Activated T-cell treated with anti-CD3 and anti-CD28 coated beads, Interleukin-2, amount 50 U/mL, for 24 hours (primary cell): ENCODE results near the gene C3.
"Not testable (repeated sequence)": the region's sequence is repeated elsewhere in the genome, so short reads cannot be mapped to it uniquely, and the experiment has no call there.

Experiments
- DNase-seq: peaks from one replicate; pipeline ENCODE4 v3.0.0-alpha.2; 2020
- H3K27ac Mint-ChIP-seq: 2 replicates; pipeline ENCODE4 v1.8.0; 2020; ENCODE audit warnings: mild to moderate bottlenecking, mixed read lengths
- H3K27me3 Mint-ChIP-seq: 2 replicates; pipeline ENCODE4 v1.8.0; 2020; ENCODE audit warnings: mixed read lengths
- H3K36me3 Mint-ChIP-seq: 2 replicates; pipeline ENCODE4 v1.8.0; 2020; ENCODE audit warnings: low read depth, mixed read lengths
- H3K4me1 Mint-ChIP-seq: 2 replicates; pipeline ENCODE4 v1.8.0; 2020; ENCODE audit warnings: low read depth, mixed read lengths
- H3K4me3 Mint-ChIP-seq: 2 replicates; pipeline ENCODE4 v1.8.0; 2020; ENCODE audit warnings: mild to moderate bottlenecking, moderate library complexity, mixed read lengths
- H3K9me3 Mint-ChIP-seq: 2 replicates; pipeline ENCODE4 v1.8.0; 2020; ENCODE audit warnings: mixed read lengths

Gene C3

DNA sequence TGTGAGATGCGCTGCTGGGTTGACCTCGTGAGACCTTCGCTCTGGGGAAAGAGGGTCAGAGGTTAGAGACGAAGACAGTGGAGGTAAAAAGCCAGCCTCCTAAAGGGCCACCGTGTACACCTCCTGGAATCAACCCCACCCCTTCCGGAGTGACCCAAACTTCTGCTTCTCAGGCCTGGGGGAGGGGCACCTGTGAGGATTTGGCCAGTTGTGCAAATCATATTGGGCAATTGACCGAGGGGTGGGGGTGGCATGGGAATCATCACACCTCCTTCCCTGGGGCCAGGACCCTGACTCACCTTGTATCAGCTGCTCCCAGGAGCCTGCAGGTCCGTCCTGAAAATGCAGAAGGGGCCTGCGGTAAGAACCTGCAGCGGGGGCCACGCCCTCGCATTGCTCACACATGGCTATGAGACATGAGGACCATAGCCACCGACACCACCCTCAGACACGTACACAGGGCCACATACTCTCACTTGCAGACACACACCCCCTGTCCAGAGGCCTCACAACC lies 53.3 kb downstream of the C3 start:
- DNase-seq: peak; percentile 60
- H3K36me3 Mint-ChIP-seq: peaks cover 30% of the 10 kb centered on the region
- H3K4me3 Mint-ChIP-seq: peak overlapping the region; percentile 99

DNA sequence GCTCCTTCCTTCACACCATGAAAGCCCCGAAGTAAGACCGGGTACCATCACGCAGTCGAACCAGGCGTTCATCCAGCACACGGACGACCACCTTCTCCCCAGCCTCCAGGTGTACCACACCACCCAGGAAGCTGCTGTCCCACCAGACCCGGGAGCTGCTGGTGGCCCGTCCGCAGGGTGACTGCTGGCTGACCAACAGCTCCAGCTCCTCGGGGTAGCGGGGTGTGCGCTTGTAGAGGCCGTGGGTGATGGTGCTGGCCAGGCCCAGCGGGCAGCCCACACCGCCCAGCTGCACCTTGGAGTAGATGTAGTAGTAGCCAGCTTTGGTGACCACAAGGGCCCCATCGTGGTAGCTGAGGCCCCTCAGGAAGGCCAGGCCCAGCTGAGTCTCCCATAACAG lies 55.5 kb downstream of the C3 start:
- Mint-ChIP-seq H3K36me3 (peaks cover 28% of the 10 kb centered on the region), H3K9me3 (no peaks in the 10 kb centered on the region), H3K4me1 (peaks cover 15% of the 10 kb centered on the region), H3K4me3 (no peak overlapping the region), H3K27me3 (no peaks in the 10 kb centered on the region), H3K27ac (no peak overlapping the region)
- DNase-seq: no peak

More for the DNA sequence above, 53.3 kb downstream of the C3 start:
- H3K4me1 Mint-ChIP-seq: peaks cover 31% of the 10 kb centered on the region
- H3K9me3 Mint-ChIP-seq: no peaks in the 10 kb centered on the region
- no peaks in the 10 kb centered on the region for H3K27me3 Mint-ChIP-seq
- H3K27ac Mint-ChIP-seq: peak overlapping the region; percentile 87

DNA sequence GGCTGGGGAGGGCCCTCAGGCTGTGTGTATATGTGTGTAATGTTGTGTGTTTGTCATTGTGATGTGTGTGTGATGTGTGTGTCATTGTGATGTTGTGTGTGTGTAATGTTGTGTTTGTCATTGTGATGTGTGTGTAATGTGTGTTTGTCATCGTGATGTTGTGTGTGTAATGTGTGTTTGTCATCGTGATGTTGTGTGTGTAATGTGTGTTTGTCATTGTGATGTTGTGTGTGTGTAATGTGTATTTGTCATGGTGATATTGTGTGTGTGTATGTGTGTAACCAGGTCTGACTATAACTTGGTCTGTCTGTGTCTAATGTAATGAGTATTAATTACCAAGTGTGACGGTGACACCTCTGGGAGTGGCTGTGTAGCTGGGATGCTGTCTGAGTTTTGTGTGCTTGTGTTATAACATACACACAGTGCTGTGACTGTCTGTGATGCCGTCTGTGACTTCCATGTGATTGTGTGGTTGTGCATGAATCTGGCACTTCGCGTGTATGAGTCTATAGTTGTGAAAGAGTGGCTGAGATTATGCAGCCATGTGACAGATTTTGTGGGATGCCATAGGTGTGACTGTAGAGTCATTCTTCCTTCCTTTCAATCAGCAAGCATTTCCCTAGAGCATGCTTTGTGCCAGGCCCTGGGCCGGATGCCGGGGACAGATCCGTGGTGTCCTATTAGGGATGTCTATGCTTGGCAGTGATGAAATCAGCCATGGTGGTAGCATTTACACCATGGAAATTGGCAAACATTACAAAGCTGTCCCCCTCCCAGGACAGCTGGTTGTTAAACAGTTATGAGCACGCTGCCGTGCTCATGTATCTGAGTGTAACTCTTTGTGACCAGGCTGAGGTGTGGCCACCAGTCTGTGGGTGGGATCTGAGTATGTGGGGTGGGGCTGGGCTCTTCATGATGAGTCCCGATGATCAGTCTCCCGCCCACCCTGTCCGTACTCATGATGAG lies 56.9 kb downstream of the C3 start:
- Mint-ChIP-seq H3K27me3 (no peaks in the 10 kb centered on the region), H3K36me3 (peaks cover 25% of the 10 kb centered on the region), H3K4me3 (peak overlapping the region; percentile 18), H3K27ac (no peak overlapping the region), H3K9me3 (no peaks in the 10 kb centered on the region), H3K4me1 (peaks cover 20% of the 10 kb centered on the region)
- DNase-seq: peak; percentile 66

DNA sequence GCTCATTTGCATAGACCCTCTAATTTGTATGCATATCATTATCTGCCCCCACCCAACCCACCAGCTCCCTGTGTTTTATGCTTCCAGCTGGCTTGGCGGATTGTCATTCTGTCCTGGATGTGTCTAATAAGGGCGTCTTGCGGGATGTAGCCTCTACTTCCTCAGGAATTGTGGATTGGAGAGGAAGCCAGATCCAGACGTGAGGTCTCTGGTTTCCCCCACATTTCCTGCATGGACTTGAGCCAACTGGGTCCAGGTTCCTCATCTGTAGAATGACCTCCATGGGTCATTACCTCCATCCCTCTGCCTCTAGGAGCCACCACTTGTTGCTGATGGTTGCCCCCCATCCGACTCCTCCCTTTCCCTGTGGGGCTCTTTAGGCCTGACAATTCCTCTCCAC lies 57.7 kb downstream of the C3 start:
- Mint-ChIP-seq H3K4me3 (no peak overlapping the region), H3K36me3 (peaks cover 26% of the 10 kb centered on the region), H3K9me3 (no peaks in the 10 kb centered on the region), H3K27me3 (no peaks in the 10 kb centered on the region), H3K4me1 (peaks cover 25% of the 10 kb centered on the region), H3K27ac (no peak overlapping the region)
- no peak for DNase-seq

DNA sequence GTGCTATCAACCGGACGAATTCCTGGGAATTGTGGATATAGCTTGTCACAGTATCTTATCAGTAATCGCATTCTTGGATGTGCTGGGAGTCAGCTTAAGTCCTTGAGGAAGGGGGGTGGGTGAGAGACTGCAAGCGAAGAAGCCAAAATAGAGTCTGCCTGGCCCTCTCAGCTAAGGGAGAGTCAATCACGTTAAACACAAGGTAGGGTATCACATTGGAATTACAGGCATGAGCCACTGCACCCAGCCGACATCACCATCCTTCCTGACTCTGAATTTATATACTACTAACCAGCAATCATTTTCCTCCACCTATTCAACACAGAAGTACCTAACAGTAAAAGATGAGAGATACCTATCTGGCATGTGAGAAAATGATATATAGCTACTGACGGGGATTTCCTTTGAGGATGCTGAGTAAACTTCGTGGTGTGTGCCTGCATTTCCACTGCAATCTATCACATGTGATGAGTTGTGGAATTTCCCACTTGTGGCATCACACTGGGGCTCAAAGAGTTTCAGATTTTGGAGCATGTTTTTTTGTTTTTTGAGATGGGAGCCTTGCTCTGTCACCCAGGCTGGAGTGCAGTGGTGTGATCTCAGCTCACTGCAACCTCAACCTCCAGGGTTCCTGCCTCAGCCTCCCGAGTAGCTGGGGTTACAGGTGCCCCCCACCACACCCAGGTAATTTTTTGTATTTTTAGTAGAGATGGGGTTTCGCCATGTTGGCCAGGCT lies 58.8 kb downstream of the C3 start:
- H3K4me3 Mint-ChIP-seq: peak overlapping the region; percentile 61
- H3K4me1 Mint-ChIP-seq: peaks cover 21% of the 10 kb centered on the region
- not testable (repeated sequence) for H3K27me3 Mint-ChIP-seq, H3K9me3 Mint-ChIP-seq, H3K27ac Mint-ChIP-seq
- DNase-seq: peak; percentile 68
- H3K36me3 Mint-ChIP-seq: peaks cover 23% of the 10 kb centered on the region

DNA sequence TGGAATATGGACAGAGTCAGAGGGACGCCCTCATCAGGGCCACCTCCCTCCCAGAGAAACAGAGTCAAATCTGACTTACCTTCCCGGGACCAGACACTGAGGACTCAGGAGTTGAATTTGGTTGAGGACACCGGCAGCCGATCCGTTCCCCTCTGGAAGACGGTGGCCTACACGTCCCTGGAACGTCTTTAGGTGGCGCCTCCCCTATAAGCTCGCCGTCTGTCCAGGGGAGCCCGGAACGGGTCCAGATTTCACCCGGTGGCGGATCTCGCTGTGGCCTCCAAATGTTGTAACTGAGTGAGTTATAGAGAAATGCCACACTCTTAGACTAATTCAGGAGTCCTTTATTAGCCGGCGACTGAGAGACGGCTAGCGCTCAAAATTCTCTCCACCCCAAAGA lies 59.5 kb downstream of the C3 start:
- H3K9me3 Mint-ChIP-seq: no peaks in the 10 kb centered on the region
- no peak overlapping the region for H3K27ac Mint-ChIP-seq
- H3K4me1 Mint-ChIP-seq: peaks cover 28% of the 10 kb centered on the region
- peak overlapping the region; percentile 61 for H3K4me3 Mint-ChIP-seq
- H3K36me3 Mint-ChIP-seq: peaks cover 25% of the 10 kb centered on the region
- H3K27me3 Mint-ChIP-seq: no peaks in the 10 kb centered on the region
- DNase-seq: no peak

DNA sequence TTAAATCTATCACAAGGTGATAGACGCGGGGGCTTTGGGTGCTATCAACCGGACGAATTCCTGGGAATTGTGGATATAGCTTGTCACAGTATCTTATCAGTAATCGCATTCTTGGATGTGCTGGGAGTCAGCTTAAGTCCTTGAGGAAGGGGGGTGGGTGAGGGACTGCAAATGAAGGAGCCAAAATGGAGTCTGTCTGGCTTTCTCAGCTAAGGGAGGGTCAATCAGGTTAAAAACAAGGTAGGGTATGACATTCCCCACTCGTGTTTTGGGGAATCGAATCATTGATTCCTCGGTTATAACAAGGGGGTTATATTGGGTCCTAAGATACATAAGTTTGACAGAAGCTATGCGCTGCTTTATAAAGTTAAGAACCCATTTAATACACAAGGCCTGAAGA lies 64.1 kb downstream of the C3 start:
- H3K27me3 Mint-ChIP-seq, H3K27ac Mint-ChIP-seq: not testable (repeated sequence)
- peaks cover 25% of the 10 kb centered on the region for H3K36me3 Mint-ChIP-seq

DNA sequence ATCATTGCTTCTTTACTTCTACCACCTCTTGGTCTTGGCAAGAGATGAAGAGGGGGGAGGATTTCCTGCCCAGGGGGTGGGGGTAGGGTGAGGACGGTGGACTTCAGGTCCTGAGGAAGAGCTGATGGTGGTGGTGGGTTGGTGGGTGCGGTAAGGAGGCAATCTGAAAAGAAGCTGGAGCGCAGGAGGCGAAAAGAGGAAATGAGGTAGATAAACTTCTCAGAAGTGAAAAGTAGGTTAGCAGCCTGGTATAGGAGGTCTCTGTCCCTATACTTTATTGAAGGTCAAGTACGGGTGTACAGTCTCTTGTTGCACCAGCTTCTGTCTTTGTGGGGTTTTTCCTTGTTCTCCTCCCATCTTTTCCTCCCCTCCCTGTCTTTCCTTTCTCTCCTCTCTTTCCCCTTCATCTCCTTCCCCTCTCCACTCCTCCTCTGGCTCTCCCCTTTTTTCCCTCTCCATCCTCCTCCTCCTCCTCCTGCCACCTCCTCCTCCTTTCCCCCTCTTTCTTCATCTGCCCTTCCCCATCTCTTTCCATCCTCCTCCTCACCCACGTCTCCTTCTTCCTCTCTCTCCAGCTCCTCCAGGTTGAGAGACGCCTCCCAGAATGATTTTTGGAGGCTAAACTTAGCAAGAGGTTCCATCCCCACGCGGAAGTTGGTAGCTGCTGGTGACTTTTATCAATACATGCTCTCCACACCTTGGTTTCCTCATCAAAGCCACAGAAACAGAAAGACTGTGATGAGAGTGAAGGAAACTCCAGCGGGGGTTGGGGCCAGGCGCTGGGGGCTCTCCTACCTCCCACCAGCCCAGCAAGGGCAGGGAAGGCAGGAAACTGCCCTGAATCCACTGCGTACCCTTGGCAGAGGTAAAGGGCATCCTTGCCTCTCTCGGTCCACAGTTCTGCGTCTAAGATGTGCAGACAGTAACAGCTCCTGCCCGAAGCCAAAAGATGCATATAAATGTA lies 65.8 kb downstream of the C3 start:
- DNase-seq: peak; percentile 80
- Mint-ChIP-seq H3K4me3 (peak overlapping the region; percentile 73), H3K9me3 (no peaks in the 10 kb centered on the region), H3K27ac (peak overlapping the region; percentile 96), H3K4me1 (peaks cover 70% of the 10 kb centered on the region), H3K36me3 (peaks cover 25% of the 10 kb centered on the region), H3K27me3 (no peaks in the 10 kb centered on the region)

More for the DNA sequence above, 64.1 kb downstream of the C3 start:
- H3K4me3 Mint-ChIP-seq, DNase-seq, H3K9me3 Mint-ChIP-seq: not testable (repeated sequence)
- peaks cover 63% of the 10 kb centered on the region for H3K4me1 Mint-ChIP-seq

DNA sequence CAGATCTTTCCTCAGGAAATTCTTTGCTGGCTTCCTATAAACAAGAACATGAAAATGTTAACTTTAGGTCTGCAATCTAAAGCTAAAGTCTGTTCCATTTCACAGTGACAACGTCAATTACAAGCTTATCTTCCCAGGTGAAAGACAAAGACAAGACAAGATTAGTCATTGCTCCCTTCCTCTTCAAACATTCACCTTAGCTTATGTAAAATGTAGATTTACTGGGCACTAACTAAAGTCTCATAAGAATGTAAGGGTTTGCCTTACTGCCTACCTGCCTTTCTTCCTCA lies 67.7 kb downstream of the C3 start:
- no peaks in the 10 kb centered on the region for H3K9me3 Mint-ChIP-seq
- DNase-seq: no peak
- peaks cover 54% of the 10 kb centered on the region for H3K4me1 Mint-ChIP-seq
- H3K27me3 Mint-ChIP-seq: no peaks in the 10 kb centered on the region
- peak overlapping the region; percentile 88 for H3K27ac Mint-ChIP-seq
- peaks cover 9% of the 10 kb centered on the region for H3K36me3 Mint-ChIP-seq
- H3K4me3 Mint-ChIP-seq: peak overlapping the region; percentile 3

DNA sequence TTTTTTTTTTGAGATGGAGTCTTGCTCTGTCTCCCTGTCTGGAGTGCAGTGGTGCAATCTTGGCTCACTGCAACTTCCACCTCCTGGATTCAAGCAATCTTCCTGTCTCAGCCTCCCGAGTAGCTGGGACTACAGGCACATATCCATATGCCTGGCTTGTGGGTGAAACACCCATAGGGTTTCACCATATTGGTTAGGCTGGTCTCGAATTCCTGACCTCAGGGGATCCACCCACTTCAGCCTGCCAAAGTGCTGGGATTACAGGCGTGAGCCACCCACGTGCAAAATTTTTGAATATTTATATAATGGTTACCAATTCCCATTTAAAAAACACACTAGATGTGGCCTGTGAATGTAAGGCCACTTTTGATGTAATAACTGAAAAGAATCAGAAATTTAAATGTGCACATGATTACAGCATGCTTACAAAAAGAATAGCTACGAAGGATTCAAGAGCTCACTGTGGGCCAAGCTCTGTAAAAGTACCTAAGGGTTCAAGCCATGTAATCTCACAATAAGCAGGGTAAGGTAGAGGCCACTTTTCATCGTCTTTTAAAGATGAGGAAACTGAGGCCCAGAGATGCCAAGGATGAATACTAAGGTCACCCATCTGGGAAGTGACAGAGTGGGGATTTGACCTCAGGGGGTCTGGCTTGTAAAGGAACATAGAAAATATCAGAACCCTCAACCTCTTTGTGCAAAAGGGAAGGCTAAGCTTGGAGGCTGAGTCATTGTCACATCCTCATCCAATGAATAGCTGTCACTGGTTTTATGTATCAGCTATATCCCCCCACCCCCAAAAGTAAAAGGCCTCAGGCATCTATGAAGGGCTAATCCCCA lies 68.3 kb downstream of the C3 start:
- DNase-seq: no peak
- Mint-ChIP-seq H3K9me3 (no peaks in the 10 kb centered on the region), H3K4me1 (peaks cover 50% of the 10 kb centered on the region), H3K36me3 (peaks cover 3% of the 10 kb centered on the region), H3K27ac (peak overlapping the region; percentile 88), H3K4me3 (peak overlapping the region; percentile 3), H3K27me3 (no peaks in the 10 kb centered on the region)

DNA sequence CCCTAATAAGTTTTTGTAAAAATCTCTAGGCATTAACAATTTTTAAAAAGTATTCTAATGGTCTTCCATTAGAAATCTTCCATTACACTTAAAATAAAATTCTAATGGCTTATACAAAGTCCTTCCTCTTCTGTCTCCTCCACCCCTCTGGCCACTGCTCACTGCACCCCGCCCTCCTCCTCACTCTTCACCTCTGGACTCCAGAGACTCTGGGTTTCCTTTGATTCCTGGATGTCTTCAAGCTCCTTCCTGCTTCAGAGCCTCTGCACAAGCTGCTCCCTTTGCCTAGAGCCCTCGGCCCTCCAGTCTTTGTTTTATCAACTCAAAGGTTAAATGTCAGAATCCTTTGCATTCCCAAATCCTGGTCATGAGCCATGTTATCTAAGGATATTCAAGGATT lies 71.3 kb downstream of the C3 start:
- Mint-ChIP-seq H3K27ac (no peak overlapping the region), H3K4me3 (no peak overlapping the region), H3K9me3 (no peaks in the 10 kb centered on the region), H3K27me3 (no peaks in the 10 kb centered on the region), H3K36me3 (no peaks in the 10 kb centered on the region), H3K4me1 (peaks cover 30% of the 10 kb centered on the region)
- no peak for DNase-seq

DNA sequence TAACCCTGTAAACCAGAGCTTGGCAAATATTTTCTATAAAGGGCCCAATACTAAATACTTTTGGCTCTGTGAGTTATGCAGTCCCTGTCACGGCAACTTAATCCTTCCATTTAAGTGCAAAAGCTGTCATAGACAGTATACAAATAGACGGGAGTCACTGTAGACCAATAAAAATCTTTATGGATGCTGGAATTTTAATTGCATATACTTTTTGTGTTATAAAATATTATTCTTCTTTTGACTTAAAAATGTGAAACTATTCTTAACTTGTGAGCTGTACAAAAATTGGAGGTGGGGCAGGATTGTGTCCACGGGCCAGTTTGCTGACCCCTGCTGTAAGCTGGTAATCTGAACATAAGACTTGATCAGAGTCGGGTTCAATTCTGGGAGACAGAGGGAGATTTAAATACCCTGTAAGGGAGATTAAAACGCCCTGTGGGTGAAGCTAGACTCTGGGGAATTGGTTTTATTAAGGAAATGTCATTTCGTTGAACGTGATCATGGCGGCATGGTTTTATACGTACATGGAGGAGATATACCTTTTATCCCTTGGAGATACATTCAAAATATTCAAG lies 72.2 kb downstream of the C3 start:
- no peaks in the 10 kb centered on the region for H3K27me3 Mint-ChIP-seq
- H3K36me3 Mint-ChIP-seq: no peaks in the 10 kb centered on the region
- no peak overlapping the region for H3K27ac Mint-ChIP-seq
- no peak for DNase-seq
- H3K4me3 Mint-ChIP-seq: no peak overlapping the region
- peaks cover 25% of the 10 kb centered on the region for H3K4me1 Mint-ChIP-seq
- no peaks in the 10 kb centered on the region for H3K9me3 Mint-ChIP-seq

DNA sequence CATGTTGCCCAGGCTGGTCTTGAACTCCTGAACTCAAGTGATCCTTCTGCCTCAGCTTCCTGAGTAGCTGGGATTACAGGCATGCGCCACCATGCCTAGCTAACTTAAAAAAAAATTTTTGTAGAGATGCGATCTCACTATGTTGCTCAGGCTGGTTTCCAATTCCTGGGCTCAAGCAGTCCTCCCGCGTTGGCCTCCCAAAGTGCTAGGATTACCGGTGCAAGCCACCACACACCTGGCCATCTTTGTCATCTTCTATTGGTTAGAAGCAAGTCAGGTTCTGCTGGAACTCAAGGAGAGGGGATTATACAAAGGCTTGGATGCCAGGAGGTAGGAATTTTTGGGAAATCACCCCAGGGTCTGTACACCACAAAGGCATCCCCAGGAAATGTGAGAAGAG lies 75.7 kb downstream of the C3 start:
- no peak overlapping the region for H3K27ac Mint-ChIP-seq
- H3K4me1 Mint-ChIP-seq: peaks cover 28% of the 10 kb centered on the region
- H3K36me3 Mint-ChIP-seq: no peaks in the 10 kb centered on the region
- H3K4me3 Mint-ChIP-seq: no peak overlapping the region
- no peaks in the 10 kb centered on the region for H3K27me3 Mint-ChIP-seq
- no peaks in the 10 kb centered on the region for H3K9me3 Mint-ChIP-seq
- DNase-seq: no peak
